ENCODE results near the gene HPRT1.
A peak's percentile ranks its signal among the peaks of the same experiment; 100 is the strongest.
"Not testable (repeated sequence)": the region's sequence is repeated elsewhere in the genome, so short reads cannot be mapped to it uniquely, and the experiment has no call there.

Gene HPRT1

DNA sequence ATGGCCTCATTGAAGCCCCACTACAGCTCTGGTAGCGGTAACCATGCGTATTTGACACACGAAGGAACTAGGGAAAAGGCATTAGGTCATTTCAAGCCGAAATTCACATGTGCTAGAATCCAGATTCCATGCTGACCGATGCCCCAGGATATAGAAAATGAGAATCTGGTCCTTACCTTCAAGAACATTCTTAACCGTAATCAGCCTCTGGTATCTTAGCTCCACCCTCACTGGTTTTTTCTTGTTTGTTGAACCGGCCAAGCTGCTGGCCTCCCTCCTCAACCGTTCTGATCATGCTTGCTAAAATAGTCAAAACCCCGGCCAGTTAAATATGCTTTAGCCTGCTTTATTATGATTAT lies 876 bp downstream of the HPRT1 start:
- H3K36me3 Mint-ChIP-seq: peaks cover 9% of the 10 kb centered on the region
- DNase-seq (ENCODE audit: low spot score in 2 of 2) (no peak), ATAC-seq (no peak)
- H3K4me1 Mint-ChIP-seq: no peaks in the 10 kb centered on the region
- H3K27ac Mint-ChIP-seq: peak overlapping the region; percentile 88
- no peaks in the 10 kb centered on the region for H3K9me3 Mint-ChIP-seq
- peak overlapping the region; percentile 76 for H3K4me3 Mint-ChIP-seq

DNA sequence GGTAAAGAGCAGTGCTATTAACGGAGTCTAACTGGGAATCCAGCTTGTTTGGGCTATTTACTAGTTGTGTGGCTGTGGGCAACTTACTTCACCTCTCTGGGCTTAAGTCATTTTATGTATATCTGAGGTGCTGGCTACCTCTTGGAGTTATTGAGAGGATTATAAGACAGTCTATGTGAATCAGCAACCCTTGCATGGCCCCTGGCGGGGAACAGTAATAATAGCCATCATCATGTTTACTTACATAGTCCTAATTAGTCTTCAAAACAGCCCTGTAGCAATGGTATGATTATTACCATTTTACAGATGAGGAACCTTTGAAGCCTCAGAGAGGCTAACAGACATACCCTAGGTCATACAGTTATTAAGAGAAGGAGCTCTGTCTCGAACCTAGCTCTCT lies 1.5 kb downstream of the HPRT1 start:
- H3K9me3 Mint-ChIP-seq: no peaks in the 10 kb centered on the region
- DNase-seq (ENCODE audit: low spot score in 2 of 2) (no peak), ATAC-seq (no peak)
- peaks cover 9% of the 10 kb centered on the region for H3K36me3 Mint-ChIP-seq
- H3K4me3 Mint-ChIP-seq: peak overlapping the region; percentile 76
- no peak overlapping the region for H3K27ac Mint-ChIP-seq
- no peaks in the 10 kb centered on the region for H3K4me1 Mint-ChIP-seq

DNA sequence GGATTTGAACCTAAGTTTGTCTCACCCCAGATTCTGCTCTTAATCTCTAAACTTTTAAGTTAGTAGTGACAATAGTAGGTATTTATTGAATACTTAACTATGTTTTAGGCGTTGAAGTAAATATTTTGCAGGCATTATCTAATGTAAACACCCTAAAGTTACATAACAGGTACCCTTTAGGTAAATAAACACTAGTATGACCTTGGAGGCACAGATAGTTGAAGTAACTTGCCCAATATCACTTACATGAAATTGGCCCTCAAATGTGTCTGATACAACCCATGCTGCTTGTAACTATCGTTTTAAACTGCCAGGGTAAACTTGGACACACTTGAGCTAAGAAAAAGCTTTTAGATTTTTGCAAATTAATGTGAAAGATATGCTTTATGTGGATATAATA lies 3.0 kb downstream of the HPRT1 start:
- no peak overlapping the region for H3K4me3 Mint-ChIP-seq
- peaks cover 14% of the 10 kb centered on the region for H3K36me3 Mint-ChIP-seq
- H3K27ac Mint-ChIP-seq: no peak overlapping the region
- no peaks in the 10 kb centered on the region for H3K9me3 Mint-ChIP-seq
- DNase-seq (ENCODE audit: low spot score in 2 of 2) (no peak), ATAC-seq (no peak)
- no peaks in the 10 kb centered on the region for H3K4me1 Mint-ChIP-seq

DNA sequence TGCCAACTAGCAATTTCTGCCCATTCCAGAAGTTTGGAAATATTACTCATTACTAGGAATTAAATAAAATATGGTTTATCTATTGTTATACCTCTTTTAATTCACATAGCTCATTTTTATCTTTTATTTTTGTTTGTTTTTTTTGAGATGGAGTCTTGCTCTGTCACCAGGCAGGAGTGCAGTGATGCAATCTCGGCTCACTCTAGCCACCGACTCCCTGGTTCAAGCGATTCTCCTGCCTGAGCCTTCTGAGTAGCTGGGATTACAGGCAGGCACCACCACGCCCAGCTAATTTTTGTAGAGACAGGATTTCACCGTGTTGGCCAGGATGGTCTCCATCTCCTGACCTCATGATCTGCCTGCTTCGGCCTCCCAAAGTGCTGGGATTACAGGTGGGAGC lies 4.5 kb downstream of the HPRT1 start:
- H3K4me3 Mint-ChIP-seq; ATAC-seq; H3K27ac Mint-ChIP-seq; DNase-seq (ENCODE audit: low spot score in 2 of 2); H3K9me3 Mint-ChIP-seq; H3K4me1 Mint-ChIP-seq: not testable (repeated sequence)
- H3K36me3 Mint-ChIP-seq: peaks cover 25% of the 10 kb centered on the region

DNA sequence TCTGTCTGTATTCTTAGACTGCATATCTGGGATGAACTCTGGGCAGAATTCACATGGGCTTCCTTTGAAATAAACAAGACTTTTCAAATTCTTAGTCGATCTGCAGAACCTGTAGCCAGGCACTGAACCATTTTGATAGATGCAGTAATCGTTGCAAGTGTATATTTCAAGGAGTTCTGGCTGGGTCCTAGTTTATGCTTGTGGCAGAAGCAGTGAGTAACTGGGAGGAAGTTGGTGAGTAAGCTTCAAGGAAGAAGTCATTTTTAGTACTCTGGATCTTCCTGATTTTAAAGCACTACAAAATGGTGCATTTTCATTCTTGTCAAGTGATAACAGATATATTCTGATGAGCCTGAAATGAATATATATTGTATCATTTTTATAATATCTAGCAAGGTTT lies 9.5 kb downstream of the HPRT1 start:
- no peak overlapping the region for H3K27ac Mint-ChIP-seq
- no peak for ATAC-seq
- DNase-seq (ENCODE audit: low spot score in 2 of 2): no peak
- H3K9me3 Mint-ChIP-seq: no peaks in the 10 kb centered on the region
- H3K4me1 Mint-ChIP-seq: no peaks in the 10 kb centered on the region
- H3K4me3 Mint-ChIP-seq: no peak overlapping the region
- H3K36me3 Mint-ChIP-seq: peaks cover 26% of the 10 kb centered on the region

DNA sequence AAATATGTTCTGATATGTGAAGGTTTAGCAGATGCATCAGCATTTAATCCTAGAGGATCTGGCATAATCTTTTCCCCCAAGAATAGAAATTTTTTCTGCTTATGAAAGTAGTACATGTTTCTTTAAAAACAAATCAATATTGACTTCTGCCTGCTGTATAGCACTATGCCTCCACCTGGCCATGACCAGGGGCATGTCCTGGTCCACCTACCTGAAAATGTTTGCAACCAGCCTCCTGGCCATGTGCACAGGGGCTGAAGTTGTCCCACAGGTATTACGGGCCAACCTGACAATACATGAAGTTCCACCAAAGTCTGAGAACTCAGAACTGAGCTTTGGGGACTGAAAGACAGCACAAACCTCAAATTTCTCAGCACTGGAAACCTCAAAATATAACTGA lies 10.0 kb downstream of the HPRT1 start:
- Mint-ChIP-seq H3K36me3 (peaks cover 26% of the 10 kb centered on the region), H3K4me1 (no peaks in the 10 kb centered on the region), H3K9me3 (no peaks in the 10 kb centered on the region), H3K27ac (no peak overlapping the region), H3K4me3 (no peak overlapping the region)
- no peak for DNase-seq (ENCODE audit: low spot score in 2 of 2)
- no peak for ATAC-seq

DNA sequence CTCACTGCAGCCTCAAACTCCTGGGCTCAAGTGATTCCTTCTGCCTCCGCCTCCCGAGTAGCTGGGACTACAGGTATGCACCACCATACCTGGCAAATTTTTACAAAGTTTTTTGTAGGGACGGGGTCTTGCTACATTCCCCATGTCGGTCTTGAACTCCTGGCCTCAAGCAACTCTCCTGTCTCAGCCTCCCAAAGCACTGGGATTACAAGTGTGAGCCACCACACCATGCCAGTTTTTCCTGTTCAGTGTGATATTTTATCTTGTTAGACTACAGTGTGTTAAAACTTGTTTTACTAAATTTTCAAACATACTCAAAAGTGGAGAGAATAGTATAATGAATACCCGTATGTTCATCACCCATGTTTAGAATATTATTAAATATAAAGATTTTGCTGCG lies 12.1 kb downstream of the HPRT1 start:
- DNase-seq (ENCODE audit: low spot score in 2 of 2): no peak
- Mint-ChIP-seq H3K36me3 (peaks cover 45% of the 10 kb centered on the region), H3K27ac (no peak overlapping the region), H3K9me3 (no peaks in the 10 kb centered on the region), H3K4me1 (no peaks in the 10 kb centered on the region), H3K4me3 (no peak overlapping the region)
- ATAC-seq: no peak

DNA sequence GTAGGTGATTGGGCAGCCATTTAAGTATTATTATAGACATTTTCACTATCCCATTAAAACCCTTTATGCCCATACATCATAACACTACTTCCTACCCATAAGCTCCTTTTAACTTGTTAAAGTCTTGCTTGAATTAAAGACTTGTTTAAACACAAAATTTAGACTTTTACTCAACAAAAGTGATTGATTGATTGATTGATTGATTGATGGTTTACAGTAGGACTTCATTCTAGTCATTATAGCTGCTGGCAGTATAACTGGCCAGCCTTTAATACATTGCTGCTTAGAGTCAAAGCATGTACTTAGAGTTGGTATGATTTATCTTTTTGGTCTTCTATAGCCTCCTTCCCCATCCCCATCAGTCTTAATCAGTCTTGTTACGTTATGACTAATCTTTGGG lies 16.3 kb downstream of the HPRT1 start:
- no peaks in the 10 kb centered on the region for H3K9me3 Mint-ChIP-seq
- ATAC-seq (no peak), DNase-seq (ENCODE audit: low spot score in 2 of 2) (no peak)
- H3K27ac Mint-ChIP-seq: no peak overlapping the region
- peaks cover 64% of the 10 kb centered on the region for H3K36me3 Mint-ChIP-seq
- H3K4me3 Mint-ChIP-seq: no peak overlapping the region
- no peaks in the 10 kb centered on the region for H3K4me1 Mint-ChIP-seq

DNA sequence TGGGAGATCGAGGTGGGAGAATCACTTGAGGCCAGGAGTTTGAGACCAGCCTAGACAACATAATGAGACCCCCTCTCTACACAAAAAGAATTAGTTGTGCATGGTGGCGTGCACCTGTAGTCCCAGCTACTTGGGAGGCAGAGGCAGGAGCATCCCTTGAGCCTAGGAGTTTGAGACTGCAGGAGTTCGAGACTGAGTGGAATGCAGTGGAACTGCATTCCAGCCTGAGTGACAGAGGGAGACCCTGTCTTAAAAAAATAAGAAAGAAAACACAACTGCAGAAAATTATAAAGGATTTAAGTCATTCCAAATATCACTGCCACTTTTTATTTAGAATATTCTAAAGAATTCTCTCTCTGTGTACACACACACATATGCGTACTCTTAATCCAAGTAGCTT lies 18.4 kb downstream of the HPRT1 start:
- Mint-ChIP-seq H3K4me3 (no peak overlapping the region), H3K9me3 (no peaks in the 10 kb centered on the region), H3K4me1 (no peaks in the 10 kb centered on the region), H3K36me3 (peaks cover 77% of the 10 kb centered on the region), H3K27ac (no peak overlapping the region)
- ATAC-seq (no peak), DNase-seq (ENCODE audit: low spot score in 2 of 2) (no peak)

DNA sequence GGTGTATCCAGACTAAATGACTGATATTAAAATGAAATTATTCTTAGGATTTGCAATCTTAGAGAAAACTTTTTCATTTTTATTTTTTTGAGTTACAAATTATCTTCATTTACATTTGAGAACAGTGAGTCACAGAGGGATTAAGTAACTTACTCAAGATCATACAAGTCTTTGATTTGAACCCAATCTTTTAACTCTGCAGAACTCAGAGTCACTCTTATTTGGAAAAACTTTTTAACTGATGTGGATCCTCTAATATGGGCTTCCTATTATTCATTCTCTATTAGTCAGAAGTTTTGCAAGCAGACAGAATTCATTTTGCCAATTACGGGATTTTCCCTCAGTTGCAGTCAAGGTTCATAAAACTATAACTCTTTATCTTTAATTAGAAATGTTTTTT lies 20.1 kb downstream of the HPRT1 start:
- Mint-ChIP-seq H3K4me1 (no peaks in the 10 kb centered on the region), H3K9me3 (no peaks in the 10 kb centered on the region), H3K36me3 (peaks cover 67% of the 10 kb centered on the region), H3K4me3 (no peak overlapping the region), H3K27ac (no peak overlapping the region)
- no peak for DNase-seq (ENCODE audit: low spot score in 2 of 2)
- no peak for ATAC-seq

DNA sequence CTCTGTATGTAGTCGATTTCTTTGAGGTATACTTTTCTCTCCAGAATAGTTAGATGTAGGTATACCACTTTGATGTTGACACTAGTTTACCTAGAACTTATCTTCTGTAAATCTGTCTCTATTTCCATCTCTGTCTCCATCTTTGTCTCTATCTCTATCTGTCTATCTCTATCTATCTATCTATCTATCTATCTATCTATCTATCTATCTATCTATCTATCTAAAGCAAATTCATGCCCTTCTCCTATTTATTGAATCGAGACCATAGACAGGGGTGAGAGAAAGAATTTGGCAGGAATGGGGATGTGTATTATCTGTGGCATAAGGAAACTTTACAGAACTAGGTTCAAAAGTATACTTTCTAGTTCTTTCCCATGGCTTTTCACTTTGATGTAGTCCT lies 21.4 kb downstream of the HPRT1 start:
- no peak overlapping the region for H3K4me3 Mint-ChIP-seq
- DNase-seq (ENCODE audit: low spot score in 2 of 2): no peak
- H3K27ac Mint-ChIP-seq: no peak overlapping the region
- ATAC-seq: no peak
- peaks cover 55% of the 10 kb centered on the region for H3K36me3 Mint-ChIP-seq
- H3K9me3 Mint-ChIP-seq: no peaks in the 10 kb centered on the region
- H3K4me1 Mint-ChIP-seq: no peaks in the 10 kb centered on the region

DNA sequence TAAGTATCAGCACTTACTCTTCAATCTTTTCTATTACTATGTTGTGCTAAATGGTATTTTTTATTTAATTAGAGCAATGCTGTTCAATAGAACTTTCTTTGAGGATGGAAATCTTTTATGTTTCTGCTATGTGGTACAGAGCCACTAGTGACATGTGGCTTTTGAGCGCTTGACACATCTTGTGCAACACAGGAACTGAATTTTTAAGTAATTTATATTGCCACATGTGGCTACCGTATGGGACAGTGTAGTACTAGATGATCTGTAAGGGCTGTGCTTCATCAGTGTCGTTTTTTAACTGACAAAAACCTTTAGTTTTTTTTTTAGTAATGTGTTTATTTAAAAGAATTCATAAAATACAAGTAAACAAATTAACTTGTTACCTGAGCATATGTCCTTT lies 22.4 kb downstream of the HPRT1 start:
- no peak for DNase-seq (ENCODE audit: low spot score in 2 of 2)
- Mint-ChIP-seq H3K27ac (no peak overlapping the region), H3K4me1 (no peaks in the 10 kb centered on the region), H3K4me3 (no peak overlapping the region), H3K9me3 (no peaks in the 10 kb centered on the region), H3K36me3 (peaks cover 51% of the 10 kb centered on the region)
- no peak for ATAC-seq

DNA sequence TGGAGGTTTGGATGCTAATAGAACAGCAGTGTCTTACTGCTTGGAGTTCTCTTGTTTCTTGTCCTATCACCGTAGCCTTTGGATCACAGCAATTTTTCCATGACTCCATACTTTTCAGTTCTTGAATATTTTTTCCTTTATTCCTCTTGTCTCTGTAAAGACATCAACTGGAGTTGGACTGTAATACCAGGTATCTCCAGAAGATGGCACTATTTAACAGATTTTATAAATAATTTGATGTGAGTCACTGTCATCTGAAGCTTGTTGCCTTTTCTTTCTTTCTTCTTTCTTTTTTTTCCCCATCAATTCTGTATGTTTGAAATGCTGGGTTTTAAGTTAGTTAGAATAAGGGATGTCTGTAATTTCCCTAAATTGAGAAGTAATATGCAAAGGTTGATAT lies 24.1 kb downstream of the HPRT1 start:
- Mint-ChIP-seq H3K27ac (no peak overlapping the region), H3K4me3 (no peak overlapping the region), H3K9me3 (no peaks in the 10 kb centered on the region), H3K36me3 (peaks cover 42% of the 10 kb centered on the region), H3K4me1 (no peaks in the 10 kb centered on the region)
- ATAC-seq (no peak), DNase-seq (ENCODE audit: low spot score in 2 of 2) (no peak)

DNA sequence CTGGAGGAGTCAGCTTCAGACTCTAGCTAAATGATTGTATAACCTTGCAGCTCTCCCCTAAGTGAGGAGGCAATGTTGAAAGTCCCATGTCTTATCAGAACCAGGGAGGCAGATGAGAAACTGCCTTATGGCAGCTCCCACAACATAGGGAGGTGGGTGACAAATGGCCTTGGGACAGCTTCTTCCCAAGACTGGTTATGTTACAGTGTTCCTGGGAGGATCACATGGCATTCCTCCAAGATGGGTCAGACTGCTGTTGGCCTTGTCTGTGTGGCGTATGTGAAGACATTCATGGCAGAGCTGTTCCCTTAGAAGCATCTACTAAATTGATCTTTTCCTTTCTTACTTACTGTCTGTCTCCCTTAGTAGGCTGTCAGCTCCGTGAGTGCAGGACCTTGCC lies 42.0 kb downstream of the HPRT1 start:
- Mint-ChIP-seq H3K27ac (no peak overlapping the region), H3K4me1 (no peaks in the 10 kb centered on the region), H3K36me3 (peaks cover 65% of the 10 kb centered on the region), H3K9me3 (no peaks in the 10 kb centered on the region), H3K4me3 (no peak overlapping the region)
- DNase-seq (ENCODE audit: low spot score in 2 of 2) (no peak), ATAC-seq (no peak)

DNA sequence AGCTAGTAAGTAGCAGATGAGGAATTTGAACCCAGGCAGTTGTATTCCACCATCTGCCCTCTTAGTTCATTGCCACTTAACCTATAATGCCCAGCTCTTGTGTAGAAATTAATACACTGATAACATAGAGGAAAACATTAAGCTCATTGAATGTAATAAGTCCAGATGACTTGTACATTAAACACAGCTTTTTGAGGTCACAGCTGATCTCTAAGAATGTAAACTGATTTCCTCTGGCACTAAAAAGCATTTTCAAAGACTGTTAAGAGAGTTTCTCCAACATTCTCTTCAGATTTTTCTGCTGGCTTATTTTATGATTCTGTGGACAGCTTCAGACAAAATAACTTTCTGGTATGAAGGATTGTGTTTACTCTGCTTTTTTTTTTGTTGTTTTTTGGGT lies 42.7 kb downstream of the HPRT1 start:
- Mint-ChIP-seq H3K9me3 (no peaks in the 10 kb centered on the region), H3K36me3 (peaks cover 61% of the 10 kb centered on the region), H3K27ac (no peak overlapping the region), H3K4me1 (no peaks in the 10 kb centered on the region), H3K4me3 (no peak overlapping the region)
- no peak for DNase-seq (ENCODE audit: low spot score in 2 of 2)
- ATAC-seq: no peak

DNA sequence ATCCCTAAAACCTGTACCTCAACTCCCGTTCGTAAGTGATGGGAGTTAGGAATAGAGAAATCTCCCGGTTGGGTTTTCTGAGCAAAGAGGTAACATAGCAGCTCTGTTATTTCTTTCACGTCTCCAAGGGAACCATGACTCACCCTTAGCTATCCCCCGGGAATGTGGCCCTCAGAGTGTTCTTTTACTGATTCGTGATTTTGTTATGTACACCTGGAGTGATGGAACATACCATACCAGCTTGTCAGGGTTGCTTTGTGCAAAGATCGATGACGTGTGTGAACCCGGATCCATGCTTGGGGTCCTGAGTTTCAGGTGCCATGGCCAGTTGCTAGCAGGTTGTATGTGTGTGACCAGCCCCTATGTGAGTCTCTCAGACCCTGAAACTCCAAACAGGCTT lies 52.6 kb downstream of the HPRT1 start:
- no peak for ATAC-seq
- no peaks in the 10 kb centered on the region for H3K4me1 Mint-ChIP-seq
- H3K4me3 Mint-ChIP-seq: no peak overlapping the region
- no peak overlapping the region for H3K27ac Mint-ChIP-seq
- H3K36me3 Mint-ChIP-seq: no peaks in the 10 kb centered on the region
- no peaks in the 10 kb centered on the region for H3K9me3 Mint-ChIP-seq
- DNase-seq (ENCODE audit: low spot score in 2 of 2): no peak

DNA sequence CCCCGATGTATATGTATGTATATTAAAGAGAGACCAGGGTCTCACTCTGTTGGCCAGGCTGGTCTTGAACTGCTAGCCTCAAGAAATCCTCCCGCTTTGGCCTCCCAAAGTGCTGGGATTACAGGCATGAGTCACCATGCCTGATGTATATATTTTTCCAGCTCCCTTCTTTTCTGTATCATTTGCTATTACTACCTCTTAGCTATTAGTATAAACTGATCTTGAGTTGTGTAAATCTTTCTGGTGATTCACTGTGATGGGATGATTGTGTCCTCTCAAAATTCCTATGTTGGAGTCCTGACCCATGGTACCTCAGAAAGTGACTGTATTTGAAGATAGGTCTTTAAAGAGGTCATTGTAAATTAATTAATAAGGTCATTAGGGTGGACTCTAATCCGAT lies 53.1 kb downstream of the HPRT1 start:
- no peaks in the 10 kb centered on the region for H3K9me3 Mint-ChIP-seq
- H3K4me3 Mint-ChIP-seq: no peak overlapping the region
- H3K36me3 Mint-ChIP-seq: no peaks in the 10 kb centered on the region
- no peaks in the 10 kb centered on the region for H3K4me1 Mint-ChIP-seq
- no peak overlapping the region for H3K27ac Mint-ChIP-seq
- ATAC-seq (no peak), DNase-seq (ENCODE audit: low spot score in 2 of 2) (no peak)
